H7 (cell line): ENCODE data around the gene RBL1. TPM values are rescaled to one million over a fixed set of nuclear protein-coding genes. Genes with fewer than 3 reads are reported as not detected.
"Not testable (repeated sequence)": the region's sequence is repeated elsewhere in the genome, so short reads cannot be mapped to it uniquely, and the experiment has no call there.

Experiments used
- DNase-seq: peaks from one replicate; pipeline ENCODE4 v3.0.0; 2012
- H3K27me3 ChIP-seq: 2 replicates; pipeline ENCODE4 v1.6.0; 2011; ENCODE audit warnings: mild to moderate bottlenecking, low read length; ENCODE audit not compliant: control insufficient read depth, insufficient read depth
- H3K36me3 ChIP-seq: replicated peaks from 2 replicates; pipeline ENCODE4 v1.5.1; 2011; ENCODE audit warnings: low read length; ENCODE audit not compliant: control insufficient read depth, insufficient read depth
- H3K4me3 ChIP-seq: 2 replicates; pipeline ENCODE4 v1.5.1; 2011; ENCODE audit warnings: low read depth, mild to moderate bottlenecking, control low read depth, low read length, moderate library complexity; ENCODE audit not compliant: insufficient read depth
- total RNA-seq: library from RNA; depleted of rRNA; stranded (reverse); fragments of >200 nt; shearing (Covaris generic); gene quantifications from 2 replicates; pipeline ENCODE4 v1.2.3, GENCODE V29; 2014

RBL1 gene
- total RNA-seq, 1 experiment from 2014 or later = 20.5 TPM

DNA sequence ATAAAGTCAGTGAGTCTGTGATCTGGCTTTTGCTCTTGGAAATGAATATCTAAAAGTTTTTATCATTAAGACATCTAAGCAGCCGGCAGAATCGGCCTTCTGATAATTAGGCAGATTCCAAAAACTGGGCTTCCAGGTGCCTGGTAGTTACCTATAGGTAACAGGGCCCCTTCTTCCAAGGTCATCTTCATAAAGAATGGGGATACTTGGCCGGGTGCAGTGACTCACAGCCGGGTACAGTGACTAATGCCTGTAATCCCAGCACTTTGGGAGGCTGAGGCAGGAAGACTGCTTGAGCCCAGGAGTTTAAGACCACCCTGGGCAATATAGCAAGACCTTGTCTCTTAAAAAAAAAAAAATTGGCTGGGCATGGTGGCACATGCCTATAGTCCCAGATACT, 12.9 kb upstream of the RBL1 start:
- DNase-seq = no peak
- no peak overlapping the region for H3K4me3 ChIP-seq
- no peaks in the 10 kb centered on the region for H3K36me3 ChIP-seq
- no peaks in the 10 kb centered on the region for H3K27me3 ChIP-seq

DNA sequence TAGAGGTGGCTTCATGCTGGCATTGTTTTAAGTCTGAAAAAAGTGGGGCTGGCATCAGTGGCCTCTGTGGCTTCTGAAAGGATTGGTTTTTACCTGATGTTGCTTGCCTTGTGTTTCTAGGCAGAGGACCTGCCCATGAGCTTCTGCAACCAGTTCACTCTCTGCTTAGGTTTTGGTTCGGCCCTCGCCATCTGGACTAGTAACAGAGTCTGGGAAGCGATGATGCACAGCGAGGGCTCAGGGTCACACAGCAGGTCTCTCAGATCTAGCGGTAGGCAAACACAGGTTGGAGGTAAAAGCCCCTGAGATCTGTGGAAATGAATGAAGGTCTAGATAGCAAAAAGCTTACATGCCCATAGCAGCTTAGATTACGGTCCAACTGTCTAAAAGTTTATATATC, 6.8 kb upstream of the RBL1 start:
- DNase-seq = no peak
- H3K27me3 ChIP-seq = no peaks in the 10 kb centered on the region
- no peak overlapping the region for H3K4me3 ChIP-seq
- no peaks in the 10 kb centered on the region for H3K36me3 ChIP-seq

DNA sequence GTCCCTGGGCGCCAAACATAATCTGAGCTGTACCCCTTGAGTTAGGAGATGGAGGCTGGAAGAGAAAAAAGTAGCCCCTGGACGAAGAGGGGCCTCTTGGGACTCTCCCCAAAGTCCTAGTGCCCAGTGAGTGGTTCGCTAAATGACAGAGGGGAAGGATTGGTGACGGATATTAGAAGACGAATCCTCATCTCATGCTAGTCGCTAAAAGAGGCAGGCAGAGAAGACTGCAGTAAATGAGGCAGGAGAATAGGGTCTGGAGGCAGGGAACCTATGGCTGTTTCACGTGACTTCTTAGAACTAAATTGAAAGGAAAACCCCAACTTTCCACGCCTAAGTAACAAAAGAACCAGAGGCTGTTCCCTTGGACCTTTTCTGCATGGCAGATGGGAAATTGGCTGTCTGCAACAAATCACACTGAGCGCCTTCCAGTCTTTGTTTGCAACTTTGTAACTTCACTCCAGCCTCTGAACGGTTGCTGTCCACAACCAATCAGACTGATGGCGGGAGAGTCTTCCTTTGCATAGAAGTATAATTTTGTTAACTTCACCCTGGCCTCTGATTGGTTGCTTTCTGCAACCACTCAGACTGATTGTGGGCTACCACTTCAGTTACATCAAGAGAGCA, 731 bp upstream of the RBL1 start:
- peak overlapping the region; percentile 75; the same call in 1 of the 2 replicates for H3K4me3 ChIP-seq
- H3K27me3 ChIP-seq = no peaks in the 10 kb centered on the region
- H3K36me3 ChIP-seq = peaks cover 2% of the 10 kb centered on the region
- DNase-seq = no peak

DNA sequence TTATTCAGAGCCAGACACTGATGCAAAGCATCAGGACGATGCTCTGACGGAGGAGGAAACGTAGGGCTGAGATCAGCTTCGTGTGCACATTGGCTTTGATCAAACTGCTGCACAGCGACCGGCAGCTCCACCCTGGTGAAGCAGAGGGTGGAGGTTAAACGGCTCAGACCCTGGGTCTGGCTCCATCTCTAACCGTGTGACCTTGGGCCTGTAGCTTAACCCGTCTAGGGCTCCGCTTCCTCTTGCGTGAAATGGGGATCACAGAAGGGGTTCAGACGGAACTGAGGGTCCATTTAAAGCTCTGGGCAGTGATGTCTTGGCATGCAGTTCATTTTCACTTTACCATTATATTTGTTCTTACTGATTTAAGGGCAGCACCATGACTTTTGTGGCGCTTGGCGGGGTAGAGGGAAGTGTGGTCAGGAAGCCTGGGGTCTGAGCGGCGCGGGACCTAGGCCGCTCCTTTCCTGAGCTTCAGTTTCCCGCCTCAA, 644 bp downstream of the RBL1 start:
- peak; percentile 33 for DNase-seq
- Histone ChIP-seq H3K4me3 (peak overlapping the region; percentile 75), H3K36me3 (peaks cover 2% of the 10 kb centered on the region), H3K27me3 (no peaks in the 10 kb centered on the region)

DNA sequence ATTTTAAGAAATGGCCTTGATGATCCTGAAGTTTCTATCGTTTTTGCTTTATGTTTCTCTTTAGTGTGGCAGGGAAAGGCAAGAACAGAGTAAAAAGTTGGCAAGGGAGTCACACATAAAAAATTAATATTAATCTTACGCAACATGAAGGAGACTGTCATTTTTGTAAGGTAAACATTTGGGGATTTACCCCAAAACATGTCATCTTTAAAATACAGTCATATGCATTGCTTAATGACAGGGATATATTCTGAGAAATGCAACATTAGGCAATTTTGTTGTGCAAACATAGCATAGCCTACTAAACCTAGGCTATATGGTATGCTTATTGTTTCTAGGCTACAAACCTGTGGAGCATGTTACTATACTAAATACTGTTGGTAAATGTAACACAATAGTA, 5.4 kb downstream of the RBL1 start:
- H3K4me3 ChIP-seq = no peak overlapping the region
- H3K36me3 ChIP-seq = peaks cover 2% of the 10 kb centered on the region
- no peaks in the 10 kb centered on the region for H3K27me3 ChIP-seq
- DNase-seq = no peak

DNA sequence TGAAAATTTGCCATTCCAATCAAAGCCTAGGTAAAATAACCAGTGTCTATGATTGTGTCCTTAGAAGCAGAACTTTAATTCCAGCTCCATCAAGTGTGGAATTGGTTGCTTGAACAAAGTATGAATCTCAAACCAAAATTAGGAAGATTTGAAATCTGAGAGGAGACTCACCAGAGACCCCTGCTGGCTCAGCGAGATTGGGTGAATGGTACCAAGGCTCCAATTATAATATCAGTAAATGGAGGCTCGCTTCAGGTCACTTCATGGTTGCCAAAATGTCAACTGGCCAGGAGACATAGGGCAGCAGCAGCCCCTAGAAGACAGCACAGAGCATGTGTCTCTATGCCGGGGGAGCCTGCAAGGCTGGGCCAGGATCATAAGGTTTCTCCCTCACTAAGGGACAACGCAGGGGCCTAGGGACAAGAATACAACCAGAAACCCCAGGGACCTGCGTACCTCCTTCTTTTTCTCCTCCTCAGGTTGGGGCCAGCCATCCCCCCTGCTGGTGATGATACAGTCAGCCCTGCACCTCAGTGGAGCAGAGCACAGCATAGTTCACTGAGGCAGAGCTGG, 14.0 kb downstream of the RBL1 start:
- Histone ChIP-seq H3K27me3 (no peaks in the 10 kb centered on the region), H3K4me3 (no peak overlapping the region), H3K36me3 (peaks cover 1% of the 10 kb centered on the region)
- no peak for DNase-seq

DNA sequence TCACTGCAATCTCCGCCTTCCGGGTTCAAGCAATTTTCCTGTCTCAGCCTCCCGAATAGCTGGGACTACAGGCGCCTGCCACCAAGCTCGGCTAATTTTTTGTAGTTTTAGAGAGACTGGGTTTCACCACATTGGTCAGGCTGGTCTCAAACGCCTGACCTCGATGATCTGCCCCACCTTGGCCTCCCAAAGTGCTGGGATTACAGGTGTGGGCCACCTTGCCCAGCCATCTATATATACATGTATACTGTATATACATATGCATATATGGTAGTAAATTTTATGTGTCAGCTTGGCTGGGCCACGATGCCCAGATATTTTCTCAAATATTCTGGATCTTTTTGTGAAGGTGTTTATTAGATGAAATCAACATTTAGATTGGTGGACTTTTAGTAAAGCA, 18.8 kb downstream of the RBL1 start:
- H3K27me3 ChIP-seq = no peaks in the 10 kb centered on the region
- DNase-seq = no peak
- no peak overlapping the region for H3K4me3 ChIP-seq
- H3K36me3 ChIP-seq = no peaks in the 10 kb centered on the region; the same call in 1 of the 2 replicates

DNA sequence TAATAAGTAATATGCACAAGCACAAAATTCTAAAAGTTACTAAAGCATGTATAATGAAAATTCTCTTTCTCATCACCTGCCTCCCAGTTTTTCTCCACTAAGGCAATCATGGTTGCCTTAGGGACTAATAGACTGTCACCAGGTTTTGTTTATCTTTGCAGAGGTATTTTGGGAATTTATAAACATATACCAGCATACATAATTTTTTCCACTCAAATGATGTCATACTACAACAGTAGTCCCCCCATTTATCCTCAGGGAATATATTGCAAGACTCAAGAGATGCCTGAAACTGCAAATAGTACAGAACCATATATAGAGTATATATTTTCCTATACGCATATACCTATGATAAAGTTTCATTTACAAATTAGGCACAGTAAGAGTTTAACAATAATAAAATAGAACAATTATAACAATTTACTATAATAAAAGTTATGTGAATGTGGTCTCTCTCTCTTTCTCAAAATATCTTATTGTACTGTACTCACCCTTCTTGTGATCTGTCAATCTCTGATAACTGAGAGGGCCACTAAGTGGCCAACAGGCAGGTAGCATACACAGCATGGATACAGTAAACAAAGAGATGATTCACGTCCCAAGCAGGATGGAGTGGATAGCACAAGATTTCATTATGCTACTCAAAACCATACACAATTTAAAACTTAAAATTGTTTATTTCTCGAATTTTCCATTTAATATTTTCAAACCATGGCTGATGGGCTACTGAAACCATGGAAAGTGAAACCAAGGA, 19.7 kb downstream of the RBL1 start:
- DNase-seq = no peak
- Histone ChIP-seq H3K27me3 (no peaks in the 10 kb centered on the region), H3K36me3 (no peaks in the 10 kb centered on the region), H3K4me3 (no peak overlapping the region)

DNA sequence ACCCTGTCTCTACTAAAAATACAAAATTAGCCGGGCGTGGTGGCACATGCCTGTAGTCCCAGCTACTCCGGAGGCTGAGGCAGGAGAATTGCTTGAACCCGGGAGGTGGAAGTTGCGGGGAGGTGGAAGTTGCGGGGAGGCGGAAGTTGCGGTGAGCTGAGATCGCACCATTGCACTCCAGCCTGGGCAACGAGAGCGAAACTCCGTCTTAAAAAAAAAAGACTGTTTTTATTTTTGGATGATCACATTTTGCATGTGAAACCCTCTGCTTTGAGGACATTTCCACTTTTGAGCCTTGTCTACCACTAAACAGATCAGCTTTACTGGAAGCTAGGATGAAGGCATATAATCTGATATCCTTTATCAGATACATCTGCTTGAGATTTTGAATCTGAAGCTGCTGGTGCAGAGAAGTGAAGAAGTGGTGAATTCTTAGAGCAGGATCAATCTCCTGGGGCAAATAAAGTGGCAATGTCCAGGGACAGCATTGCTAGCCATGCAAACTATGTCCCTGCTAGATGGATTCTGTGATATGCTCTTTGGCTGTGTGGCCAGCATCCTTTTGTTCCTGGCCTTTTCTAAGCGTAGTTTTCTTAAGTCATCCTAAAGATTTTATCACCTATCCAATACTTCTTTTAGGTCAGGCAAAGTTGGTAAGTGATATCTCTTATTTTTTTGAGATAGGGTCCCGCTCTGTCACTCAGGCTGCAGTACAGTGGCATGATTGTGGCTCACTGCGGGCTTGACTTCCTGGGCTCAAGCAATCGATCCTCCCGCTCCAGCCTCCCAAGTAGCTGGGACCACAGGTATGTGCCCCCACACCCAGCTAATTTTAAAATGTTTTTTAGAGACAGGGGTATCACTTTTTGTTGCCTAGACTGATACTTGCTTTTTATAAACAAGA, 23.3 kb downstream of the RBL1 start:
- H3K36me3 ChIP-seq = no peaks in the 10 kb centered on the region
- H3K27me3 ChIP-seq = no peaks in the 10 kb centered on the region
- no peak for DNase-seq
- no peak overlapping the region for H3K4me3 ChIP-seq

DNA sequence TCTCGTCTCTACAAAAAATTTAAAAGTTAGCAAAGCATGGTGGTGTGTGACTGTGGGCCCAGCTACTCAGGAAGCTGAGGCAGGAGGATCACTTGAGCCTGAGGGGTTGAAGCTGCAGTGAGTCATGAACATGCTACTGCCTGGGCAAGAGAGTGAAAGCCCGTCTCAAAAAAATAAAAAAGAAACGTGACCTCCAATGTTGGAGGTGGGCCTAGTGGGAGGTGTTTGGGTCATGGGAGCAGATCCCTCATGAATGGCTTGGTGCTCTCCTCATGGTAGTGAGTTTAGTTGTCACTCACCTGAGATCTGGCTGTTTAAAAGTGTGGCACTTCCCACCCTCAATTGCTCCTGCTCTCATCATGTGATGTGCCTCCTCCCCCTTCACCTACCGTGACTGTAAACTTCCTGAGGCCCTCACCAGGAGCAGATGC, 24.3 kb downstream of the RBL1 start:
- DNase-seq = no peak
- H3K27me3 ChIP-seq = no peaks in the 10 kb centered on the region
- H3K36me3 ChIP-seq = no peaks in the 10 kb centered on the region; the same call in 1 of the 2 replicates
- H3K4me3 ChIP-seq = no peak overlapping the region

DNA sequence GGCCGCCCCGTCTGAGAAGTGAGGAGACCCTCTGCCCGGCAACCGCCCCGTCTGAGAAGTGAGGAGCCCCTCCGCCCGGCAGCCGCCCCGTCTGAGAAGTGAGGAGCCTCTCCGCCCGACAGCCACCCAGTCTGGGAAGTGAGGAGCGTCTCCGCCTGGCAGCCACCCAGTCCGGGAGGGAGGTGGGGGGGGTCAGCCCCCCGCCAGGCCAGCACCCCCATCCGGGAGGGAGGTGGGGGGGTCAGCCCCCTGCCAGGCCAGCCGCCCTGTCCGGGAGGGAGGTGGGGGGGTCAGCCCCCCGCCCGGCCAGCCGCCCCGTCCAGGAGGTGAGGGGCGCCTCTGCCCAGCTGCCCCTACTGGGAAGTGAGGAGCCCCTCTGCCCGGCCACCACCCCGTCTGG, 26.2 kb downstream of the RBL1 start:
- H3K4me3 ChIP-seq, DNase-seq, H3K36me3 ChIP-seq, H3K27me3 ChIP-seq: not testable (repeated sequence)

DNA sequence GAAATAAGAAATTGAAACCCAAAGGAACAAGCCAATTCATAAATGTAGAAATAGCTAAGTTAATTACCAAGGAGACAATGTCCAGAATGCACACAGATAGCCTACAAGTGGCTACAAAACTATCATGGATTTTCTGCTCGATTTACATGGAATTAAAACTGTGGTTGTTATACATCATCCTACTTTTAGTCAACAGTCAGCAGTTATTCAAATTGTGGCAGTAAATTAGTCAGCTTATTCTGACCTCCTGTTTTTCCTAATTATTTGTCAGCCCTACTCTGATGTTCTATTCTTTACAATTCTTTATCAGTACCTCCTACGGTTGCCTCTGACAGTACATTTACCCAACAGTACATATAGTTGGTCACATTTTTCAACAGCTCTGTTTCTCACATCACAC, 29.6 kb downstream of the RBL1 start:
- H3K4me3 ChIP-seq = no peak overlapping the region
- H3K27me3 ChIP-seq = no peaks in the 10 kb centered on the region
- no peaks in the 10 kb centered on the region; the same call in none of the 2 replicates for H3K36me3 ChIP-seq
- no peak for DNase-seq

DNA sequence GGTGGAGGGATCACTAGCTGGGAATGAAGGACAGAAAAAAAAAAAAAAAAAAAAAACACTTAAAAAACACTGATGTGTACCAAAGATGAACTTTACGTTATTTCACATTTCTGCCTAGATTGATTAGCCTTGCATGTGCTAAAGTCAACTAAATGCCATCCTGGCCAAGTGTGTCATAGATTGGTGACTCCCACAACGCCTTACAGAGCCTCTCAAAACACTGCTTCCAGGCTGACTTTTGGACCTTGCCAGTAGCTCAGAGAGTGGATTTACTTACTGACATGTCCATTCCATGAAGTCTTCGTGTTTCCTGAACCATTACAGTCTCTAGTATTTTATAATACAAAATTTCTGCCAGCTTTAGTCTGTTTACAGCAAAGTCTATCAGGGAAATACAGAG, 40.5 kb downstream of the RBL1 start:
- Histone ChIP-seq H3K27me3 (no peaks in the 10 kb centered on the region), H3K4me3 (no peak overlapping the region), H3K36me3 (peaks cover 7% of the 10 kb centered on the region)
- DNase-seq = no peak

DNA sequence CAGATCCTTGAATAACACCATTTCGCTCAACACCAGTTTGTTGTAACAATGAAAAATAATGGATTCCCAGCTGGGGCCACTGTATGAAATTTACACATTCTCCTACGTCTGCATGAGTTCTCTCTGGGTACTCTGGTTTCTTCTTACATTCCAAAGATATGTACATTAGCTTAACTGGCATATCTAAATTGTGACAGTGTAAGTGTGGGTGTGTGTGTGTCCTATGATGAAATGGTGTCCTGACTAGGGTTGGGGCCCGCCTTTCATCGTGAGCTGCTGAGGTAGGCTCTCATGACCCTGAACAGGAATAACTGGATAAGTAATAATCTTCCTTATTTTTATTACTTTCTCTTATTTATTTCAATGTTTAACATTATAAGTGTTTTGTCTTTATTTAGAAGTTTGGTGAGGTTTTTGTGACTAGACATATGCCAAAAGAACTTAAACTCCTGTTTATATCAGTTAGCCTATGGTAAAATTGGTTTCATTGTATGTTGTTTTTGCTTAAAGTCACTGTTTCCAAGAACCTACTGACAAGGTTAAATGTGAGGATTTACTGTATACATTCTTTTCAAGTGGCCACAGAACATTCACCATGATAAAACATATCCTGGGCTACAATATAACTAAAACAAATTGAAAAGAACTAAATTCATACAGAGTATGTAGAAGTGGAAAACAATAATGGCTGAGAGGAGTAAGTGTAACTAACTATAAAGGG, 42.4 kb downstream of the RBL1 start:
- no peaks in the 10 kb centered on the region for H3K27me3 ChIP-seq
- no peak for DNase-seq
- H3K4me3 ChIP-seq = no peak overlapping the region
- peaks cover 4% of the 10 kb centered on the region for H3K36me3 ChIP-seq
